ENCODE data around the gene OTUB1.

Gene OTUB1

GRCh38 chr11:64008914-64009633, 22.8 kb downstream of the OTUB1 start:
- H4K20me1 ChIP-seq (ENCODE audit: control insufficient read depth, insufficient read depth, low read depth, low read length) = no peaks in the 10 kb centered on the region
- no peaks in the 10 kb centered on the region for H3K79me2 ChIP-seq (ENCODE audit: control insufficient read depth, low read length)
- no peak overlapping the region for H3K27ac ChIP-seq (ENCODE audit: low read depth, low read length)
- no peaks in the 10 kb centered on the region for H3K9me2 ChIP-seq (replicated peaks; ENCODE audit: control insufficient read depth, low read length)
- H3K27me3 ChIP-seq (ENCODE audit: control insufficient read depth, low read length) = peaks cover 12% of the 10 kb centered on the region
- no peaks in the 10 kb centered on the region for H3K4me1 ChIP-seq (ENCODE audit: control insufficient read depth, low read length)
- no peak overlapping the region for H3K4me3 ChIP-seq (ENCODE audit: low read length)
- no peaks in the 10 kb centered on the region for H3F3A ChIP-seq (ENCODE audit: control insufficient read depth, insufficient read depth)
- H3K36me3 ChIP-seq (ENCODE audit: control insufficient read depth, low read length) = no peaks in the 10 kb centered on the region
- TF ChIP-seq EZH2phosphoT487 (IDR thresholded peaks at IDR 0.05; ENCODE audit: borderline replicate concordance, low read length) (no peak), CTCF (IDR thresholded peaks at IDR 0.05; ENCODE audit: low read depth, low read length, poor library complexity, severe bottlenecking) (no peak)
- peaks cover 11% of the 10 kb centered on the region for H3K9me3 ChIP-seq (ENCODE audit: control insufficient read depth, insufficient read depth, low read length)
- no peak overlapping the region for H3K4me2 ChIP-seq (ENCODE audit: low read length)

- H3K4me1 ChIP-seq (ENCODE audit: control insufficient read depth, low read length) = no peaks in the 10 kb centered on the region
- no peaks in the 10 kb centered on the region for H3K9me2 ChIP-seq (replicated peaks; ENCODE audit: control insufficient read depth, low read length)
- H4K20me1 ChIP-seq (ENCODE audit: control insufficient read depth, insufficient read depth, low read depth, low read length) = no peaks in the 10 kb centered on the region
- H3K79me2 ChIP-seq (ENCODE audit: control insufficient read depth, low read length) = no peaks in the 10 kb centered on the region
- H3K4me3 ChIP-seq (ENCODE audit: low read length) = no peak overlapping the region
- TF ChIP-seq EZH2phosphoT487 (IDR thresholded peaks at IDR 0.05; ENCODE audit: borderline replicate concordance, low read length) = no peak
- TF ChIP-seq CTCF (IDR thresholded peaks at IDR 0.05; ENCODE audit: low read depth, low read length, poor library complexity, severe bottlenecking) = no peak
- H3F3A ChIP-seq (ENCODE audit: control insufficient read depth, insufficient read depth) = no peaks in the 10 kb centered on the region
- no peaks in the 10 kb centered on the region for H3K36me3 ChIP-seq (ENCODE audit: control insufficient read depth, low read length)
- peaks cover 11% of the 10 kb centered on the region for H3K9me3 ChIP-seq (ENCODE audit: control insufficient read depth, insufficient read depth, low read length)
- H3K27me3 ChIP-seq (ENCODE audit: control insufficient read depth, low read length) = peaks cover 12% of the 10 kb centered on the region
- no peak overlapping the region for H3K27ac ChIP-seq (ENCODE audit: low read depth, low read length)
- H3K4me2 ChIP-seq (ENCODE audit: low read length) = no peak overlapping the region
These were observed 23.5 kb downstream of the OTUB1 start for GRCh38 chr11:64009710-64010109.

GRCh38 chr11:64010783-64011182, 24.5 kb downstream of the OTUB1 start:
- H3K36me3 ChIP-seq (ENCODE audit: control insufficient read depth, low read length) = no peaks in the 10 kb centered on the region
- H3K27ac ChIP-seq (ENCODE audit: low read depth, low read length) = no peak overlapping the region
- no peak overlapping the region for H3K4me2 ChIP-seq (ENCODE audit: low read length)
- peaks cover 11% of the 10 kb centered on the region for H3K9me3 ChIP-seq (ENCODE audit: control insufficient read depth, insufficient read depth, low read length)
- H3K4me1 ChIP-seq (ENCODE audit: control insufficient read depth, low read length) = no peaks in the 10 kb centered on the region
- peaks cover 12% of the 10 kb centered on the region for H3K27me3 ChIP-seq (ENCODE audit: control insufficient read depth, low read length)
- no peaks in the 10 kb centered on the region for H3K9me2 ChIP-seq (replicated peaks; ENCODE audit: control insufficient read depth, low read length)
- TF ChIP-seq CTCF (IDR thresholded peaks at IDR 0.05; ENCODE audit: low read depth, low read length, poor library complexity, severe bottlenecking) (no peak), EZH2phosphoT487 (IDR thresholded peaks at IDR 0.05; ENCODE audit: borderline replicate concordance, low read length) (no peak)
- H4K20me1 ChIP-seq (ENCODE audit: control insufficient read depth, insufficient read depth, low read depth, low read length) = no peaks in the 10 kb centered on the region
- H3F3A ChIP-seq (ENCODE audit: control insufficient read depth, insufficient read depth) = no peaks in the 10 kb centered on the region
- no peak overlapping the region for H3K4me3 ChIP-seq (ENCODE audit: low read length)
- H3K79me2 ChIP-seq (ENCODE audit: control insufficient read depth, low read length) = no peaks in the 10 kb centered on the region
